Pancreas (tissue), 10 donors: ENCODE results near the gene TRNT1. TPM values are rescaled to one million over a fixed set of nuclear protein-coding genes. Genes with fewer than 3 reads are reported as not detected.

ENCODE experiments used
- ATAC-seq, 4 donors: fragments of 200-7000 bp; cut with Tn5 transposase; one replicate each; pipeline versions ENCODE4 v1.8.0 to v1.9.1; 2020; ENCODE audit warnings: mild to moderate bottlenecking in 4 of 4, moderate library complexity in 4 of 4
- DNase-seq, 6 donors: peaks; one replicate each; pipeline ENCODE4 v3.0.0-alpha.2; 2020
- FAIRE-seq: peaks from 2 replicates; lab custom pipeline; 2012; peaks lifted over from hg19 to GRCh38; lab: Jason Lieb, UNC
- H3K27ac ChIP-seq, 4 donors: fragments of 200-600 bp; sonication (generic); 1 replicate in 3 of 4; 2 replicates in 1 of 4; pipeline versions ENCODE4 v1.5.0 to v1.8.0; 2020
- H3K27me3 ChIP-seq, 4 donors: fragments of 200-600 bp; one replicate each; pipeline ENCODE4 v1.8.0; 2021
- H3K36me3 ChIP-seq, 3 donors: fragments of 200-600 bp; sonication (generic) in 1 of 3; one replicate each; pipeline versions ENCODE4 v1.5.0 to v1.8.0; 2020 to 2021
- H3K4me1 ChIP-seq, 3 donors: fragments of 200-600 bp; one replicate each; pipeline ENCODE4 v1.8.0; 2021
- H3K4me3 ChIP-seq, 4 donors: fragments of 200-600 bp; sonication (generic) in 2 of 4; one replicate each; pipeline versions ENCODE4 v1.5.0 to v1.8.0; 2020 to 2021
- H3K9me3 ChIP-seq, 4 donors: fragments of 200-600 bp; one replicate each; pipeline ENCODE4 v1.8.0; 2021
- whole genome bisulfite sequencing, 2 donors: extraction: QIAGEN DNeasy Blood & Tissue Kit; methylation state at CpG; one replicate each; pipeline ENCODE4 v1.1.7; 2013; 5-methylcytosine and 5-hydroxymethylcytosine counted together
- intact Hi-C, 3 donors: fragments of 100-400 bp; cut with DNase I; formaldehyde crosslinking; loops; one replicate each; pipeline versions ENCODE4 v1.11.1 to v1.14.2; 2022
- polyA plus RNA-seq, 2 donors: library from polyadenylated mRNA; stranded (reverse); fragments of 200-250 nt; gene quantifications; one replicate each; pipeline ENCODE4 v1.2.3, GENCODE V29; 2013
- total RNA-seq, 6 donors: library from RNA; stranded (reverse); fragmentation: NEBNext Ultra II Directional in 4 of 6; extraction: Animal tissue kit (Norgen Biotek cat#: 25700) in 4 of 6; gene quantifications; one replicate each; pipeline versions ENCODE4 v1.2.1 to v1.2.4, GENCODE V29; 2021 to 2023
- TF ChIP-seq, protein P1 (sequence below), 4 donors: fragments of 200-600 bp; sonication (generic) in 3 of 4; IDR thresholded peaks; one replicate each; pipeline versions ENCODE4 v1.5.0 to v1.8.0; 2021; ENCODE audit warnings: antibody characterized with exemption in 4 of 4
- donor health status: healthy with polysubstance abuse.
- donor health status: DM: no; HTN: no; CAD: no; lungs with moderate emphysema.
- donor health status: DM: no; HTN: no; CAD: no.
- donor health status: control.
- donor health status: control.
- donor health status: Bipolar disorder and iron deficiency.
- donor health status: DM: yes; HTN: yes; CAD: no.
- donor health status: DM: no; HTN: no; CAD: no.
- donor health status: DM: no; HTN: no; CAD: no.
- donor health status: DM: yes; HTN: yes; CAD: no.

The TRNT1 gene
- total and polyA plus RNA-seq, 8 donors: 7.6 to 11.5 (median 8.4) TPM

DNA sequence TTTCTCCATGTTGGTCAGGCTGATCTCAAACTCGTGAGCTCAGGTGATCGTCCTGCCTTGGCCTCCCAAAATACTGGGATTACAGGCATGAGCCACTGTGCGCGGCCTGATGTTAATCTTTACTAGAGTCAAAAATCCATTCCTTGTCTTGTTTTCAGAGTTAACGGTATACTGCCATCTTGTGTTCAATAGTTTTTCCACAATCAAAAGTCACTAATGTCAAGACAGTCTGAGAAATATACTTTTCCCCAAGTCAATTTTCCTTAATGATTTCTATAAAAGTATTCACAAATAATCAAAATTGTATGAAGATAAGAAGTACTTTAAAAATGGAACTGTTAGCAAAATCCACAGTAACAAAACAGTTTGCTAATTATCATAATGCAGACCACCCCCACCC is 44.3 kb downstream of the TRNT1 start:
- Histone ChIP-seq H3K4me3 (no peak overlapping the region), H3K27ac (no peak overlapping the region), H3K9me3 (no peaks in the 10 kb centered on the region), H3K27me3 (no peaks in the 10 kb centered on the region), H3K4me1 (peaks cover 0 to 5% (median 0%) of the 10 kb centered on the region in 3 donors), H3K36me3 (peaks cover 0 to 66% (median 14%) of the 10 kb centered on the region in 3 donors)
- TF ChIP-seq, protein P1, sequence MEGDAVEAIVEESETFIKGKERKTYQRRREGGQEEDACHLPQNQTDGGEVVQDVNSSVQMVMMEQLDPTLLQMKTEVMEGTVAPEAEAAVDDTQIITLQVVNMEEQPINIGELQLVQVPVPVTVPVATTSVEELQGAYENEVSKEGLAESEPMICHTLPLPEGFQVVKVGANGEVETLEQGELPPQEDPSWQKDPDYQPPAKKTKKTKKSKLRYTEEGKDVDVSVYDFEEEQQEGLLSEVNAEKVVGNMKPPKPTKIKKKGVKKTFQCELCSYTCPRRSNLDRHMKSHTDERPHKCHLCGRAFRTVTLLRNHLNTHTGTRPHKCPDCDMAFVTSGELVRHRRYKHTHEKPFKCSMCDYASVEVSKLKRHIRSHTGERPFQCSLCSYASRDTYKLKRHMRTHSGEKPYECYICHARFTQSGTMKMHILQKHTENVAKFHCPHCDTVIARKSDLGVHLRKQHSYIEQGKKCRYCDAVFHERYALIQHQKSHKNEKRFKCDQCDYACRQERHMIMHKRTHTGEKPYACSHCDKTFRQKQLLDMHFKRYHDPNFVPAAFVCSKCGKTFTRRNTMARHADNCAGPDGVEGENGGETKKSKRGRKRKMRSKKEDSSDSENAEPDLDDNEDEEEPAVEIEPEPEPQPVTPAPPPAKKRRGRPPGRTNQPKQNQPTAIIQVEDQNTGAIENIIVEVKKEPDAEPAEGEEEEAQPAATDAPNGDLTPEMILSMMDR (IDR thresholded peaks at IDR 0.05): peak in 1 of 4 donors; percentile 15
- intact Hi-C loops: no loop called here
- FAIRE-seq: no peak
- DNase-seq: no peak
- ATAC-seq: peak in 3 of 4 donors; percentile 53 to 72 (median 53)
- WGBS, 2 donors: 51 to 57% methylated on average over 5 of the region's 5 CpGs

DNA sequence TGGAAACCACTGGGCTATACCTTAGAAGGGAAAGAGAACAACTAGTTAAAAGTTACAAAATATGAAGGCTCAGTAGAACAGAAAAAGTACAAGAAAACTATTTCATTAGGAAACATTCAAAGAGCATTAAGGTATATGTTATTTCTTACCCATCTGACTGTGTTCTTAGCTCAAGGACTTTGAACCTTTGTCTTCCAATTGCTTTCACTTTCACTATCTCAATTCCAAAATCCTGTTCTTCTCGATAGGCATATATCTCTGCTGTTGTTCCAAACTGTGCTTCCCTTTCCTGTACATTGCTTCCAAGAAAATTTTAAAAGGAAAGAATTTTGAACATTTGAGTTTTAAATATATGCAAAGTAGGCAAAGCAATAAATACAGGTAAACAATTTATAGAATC is 45.9 kb downstream of the TRNT1 start:
- H3K27ac ChIP-seq: peak overlapping the region in 1 of 4 donors; percentile 6
- H3K27me3 ChIP-seq: no peaks in the 10 kb centered on the region
- H3K4me1 ChIP-seq: peaks cover under 1 to 9% (median 2%) of the 10 kb centered on the region in 3 donors
- H3K4me3 ChIP-seq: no peak overlapping the region
- TF ChIP-seq, protein P1 (IDR thresholded peaks at IDR 0.05): no peak
- peaks cover 0 to 50% (median 12%) of the 10 kb centered on the region in 3 donors for H3K36me3 ChIP-seq
- FAIRE-seq: no peak
- ATAC-seq: peak in 2 of 4 donors; percentile 65
- intact Hi-C loops: no loop called here
- 32 to 44% methylated on average over 1 of the region's 1 CpG for WGBS, 2 donors
- no peaks in the 10 kb centered on the region for H3K9me3 ChIP-seq
- no peak for DNase-seq

DNA sequence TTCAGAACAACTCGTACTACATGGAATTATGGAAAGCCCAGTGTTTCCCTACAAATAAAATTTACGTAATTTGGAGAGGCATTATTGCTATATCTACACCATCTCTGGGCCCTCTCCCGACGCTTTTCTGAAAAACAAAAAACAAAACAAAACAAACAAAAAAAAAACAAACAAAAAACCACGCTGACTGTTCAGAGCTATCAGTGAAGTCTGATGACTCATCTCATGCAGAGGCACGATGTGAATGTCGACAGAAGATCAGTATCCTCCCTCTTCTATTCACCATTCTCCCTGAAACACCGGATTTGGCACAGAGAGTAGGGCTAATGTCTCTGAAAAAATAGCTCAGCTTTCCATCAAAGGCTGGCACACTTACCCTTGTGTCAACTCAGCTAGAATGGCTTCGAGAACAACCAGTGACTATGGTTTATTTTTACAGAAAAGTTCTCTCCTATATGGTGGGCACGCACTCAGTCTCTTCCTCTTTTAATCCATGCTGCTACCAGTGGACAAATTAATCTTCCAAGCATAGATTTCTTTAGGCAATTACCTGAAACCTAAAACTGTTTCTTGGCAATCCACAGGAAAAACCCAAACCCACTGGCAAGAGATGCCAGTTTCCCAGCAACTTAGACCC is 51.2 kb downstream of the TRNT1 start:
- Histone ChIP-seq H3K4me1 (peaks cover 7 to 18% (median 11%) of the 10 kb centered on the region in 3 donors), H3K36me3 (peaks cover 0 to 22% (median 4%) of the 10 kb centered on the region in 3 donors), H3K27me3 (no peaks in the 10 kb centered on the region), H3K27ac (no peak overlapping the region), H3K9me3 (no peaks in the 10 kb centered on the region), H3K4me3 (peak overlapping the region in 2 of 4 donors; percentile 96)
- TF ChIP-seq, protein P1 (IDR thresholded peaks at IDR 0.05): no peak
- WGBS, 2 donors: 47 to 50% methylated on average over 10 of the region's 10 CpGs
- ATAC-seq (no peak), DNase-seq (no peak), FAIRE-seq (no peak)
- intact Hi-C loops: no loop called here

DNA sequence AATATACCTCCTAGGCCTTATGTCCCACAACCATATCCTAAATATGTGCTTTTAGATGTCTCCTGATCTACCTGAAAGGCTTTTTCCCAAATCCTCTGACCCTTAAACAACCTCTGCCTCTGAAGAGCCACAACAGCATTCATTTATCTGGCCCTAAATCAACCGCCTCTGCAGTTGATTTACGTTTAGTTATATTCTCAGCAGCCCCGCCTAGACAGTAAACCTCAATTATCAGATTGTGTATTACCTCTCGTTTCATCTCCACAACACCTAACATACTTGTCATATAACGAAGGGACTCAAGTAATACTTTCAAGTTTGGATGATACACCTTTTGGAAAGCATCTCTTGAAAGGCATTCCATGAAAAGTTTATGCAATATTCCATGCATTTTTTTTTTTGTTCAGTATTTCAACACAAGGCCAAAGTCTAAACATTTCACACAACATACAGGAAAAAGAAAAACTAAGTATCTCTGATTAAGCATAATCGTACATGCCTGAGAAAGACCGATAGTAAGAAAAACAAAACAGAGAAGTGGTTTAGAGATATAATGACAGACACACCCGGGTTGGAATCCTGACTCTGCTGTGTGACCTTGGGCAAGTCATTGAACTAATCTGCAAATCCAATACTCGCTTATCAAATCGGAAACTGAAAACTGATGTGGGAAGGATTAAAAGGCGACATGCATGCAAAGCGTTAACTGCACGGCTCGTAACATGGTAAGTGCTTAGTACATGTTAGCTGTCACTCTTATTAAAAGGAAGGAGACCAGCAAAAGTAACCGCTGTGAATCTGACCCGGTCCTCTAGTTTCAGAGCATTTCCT is 52.0 kb downstream of the TRNT1 start:
- H3K9me3 ChIP-seq: no peaks in the 10 kb centered on the region
- peaks cover 0 to 14% (median 0%) of the 10 kb centered on the region in 3 donors for H3K36me3 ChIP-seq
- no peak for ATAC-seq
- peak overlapping the region in 2 of 4 donors; percentile 58 to 76 for H3K27ac ChIP-seq
- H3K4me1 ChIP-seq: peaks cover 7 to 16% (median 11%) of the 10 kb centered on the region in 3 donors
- H3K4me3 ChIP-seq: peak overlapping the region; percentile 85 to 100 (median 96)
- WGBS, 2 donors: 12 to 18% methylated on average over 16 of the region's 16 CpGs
- DNase-seq: no peak
- no peak for FAIRE-seq
- H3K27me3 ChIP-seq: no peaks in the 10 kb centered on the region
- intact Hi-C loops: no loop called here
- TF ChIP-seq, protein P1 (IDR thresholded peaks at IDR 0.05): no peak
